HG03280 (cell line): ENCODE data around the gene HSH2D.
"Not testable (repeated sequence)": the region's sequence is repeated elsewhere in the genome, so short reads cannot be mapped to it uniquely, and the experiment has no call there.

ENCODE experiments used
- ATAC-seq: cut with Tn5 transposase; IDR thresholded peaks from one replicate; pipeline ENCODE4 v1.9.1; 2021; ENCODE audit warnings: mild to moderate bottlenecking, moderate library complexity; ENCODE audit not compliant: unreplicated experiment

Gene HSH2D, protein sequence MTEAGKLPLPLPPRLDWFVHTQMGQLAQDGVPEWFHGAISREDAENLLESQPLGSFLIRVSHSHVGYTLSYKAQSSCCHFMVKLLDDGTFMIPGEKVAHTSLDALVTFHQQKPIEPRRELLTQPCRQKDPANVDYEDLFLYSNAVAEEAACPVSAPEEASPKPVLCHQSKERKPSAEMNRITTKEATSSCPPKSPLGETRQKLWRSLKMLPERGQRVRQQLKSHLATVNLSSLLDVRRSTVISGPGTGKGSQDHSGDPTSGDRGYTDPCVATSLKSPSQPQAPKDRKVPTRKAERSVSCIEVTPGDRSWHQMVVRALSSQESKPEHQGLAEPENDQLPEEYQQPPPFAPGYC

DNA sequence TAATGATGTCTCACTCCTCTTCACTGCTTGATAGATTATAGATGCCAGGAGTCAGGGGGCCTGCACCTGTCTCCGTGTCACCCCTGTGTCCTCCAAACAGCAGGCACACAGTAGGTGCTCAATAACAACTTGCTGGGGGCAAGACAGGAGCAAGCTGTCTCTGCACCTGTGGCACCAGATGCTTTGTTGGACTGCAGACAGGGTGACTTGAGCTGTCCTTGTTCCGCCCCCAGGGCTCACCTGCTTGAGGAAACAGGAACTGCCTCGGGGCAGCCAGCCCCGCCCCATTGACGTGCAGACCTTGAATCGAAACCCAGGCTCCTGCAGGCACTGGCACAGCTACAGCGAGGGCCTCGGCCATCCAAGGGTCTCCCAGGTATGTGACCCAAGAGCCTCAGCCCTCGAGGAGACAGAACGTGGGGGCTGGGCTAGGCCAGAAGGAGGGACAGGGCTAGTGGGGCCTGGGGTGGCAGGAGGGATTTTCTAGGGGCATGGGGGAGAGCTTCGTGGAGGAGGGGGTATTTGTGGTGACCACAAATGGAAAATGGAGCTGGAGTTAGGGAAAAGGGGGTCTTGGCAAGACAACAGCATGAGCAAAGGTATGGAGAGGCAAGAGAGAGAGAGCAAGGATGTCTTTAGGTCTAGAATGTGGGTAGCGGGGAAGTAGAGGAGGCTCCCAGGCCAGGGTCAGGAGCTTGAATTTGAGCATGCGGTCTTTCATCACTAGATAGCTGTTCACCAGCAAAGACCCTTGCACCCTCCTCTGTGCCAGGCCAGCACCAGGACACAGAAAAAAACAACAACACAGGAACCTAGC, at the start of gene HSH2D:
Gene HSH2D, plus strand, starts transcription at position 287 of the 817 bp plus-strand sequence. CDS start 5,066 bp downstream, outside the sequence.
- ATAC-seq, result peak; percentile 73

DNA sequence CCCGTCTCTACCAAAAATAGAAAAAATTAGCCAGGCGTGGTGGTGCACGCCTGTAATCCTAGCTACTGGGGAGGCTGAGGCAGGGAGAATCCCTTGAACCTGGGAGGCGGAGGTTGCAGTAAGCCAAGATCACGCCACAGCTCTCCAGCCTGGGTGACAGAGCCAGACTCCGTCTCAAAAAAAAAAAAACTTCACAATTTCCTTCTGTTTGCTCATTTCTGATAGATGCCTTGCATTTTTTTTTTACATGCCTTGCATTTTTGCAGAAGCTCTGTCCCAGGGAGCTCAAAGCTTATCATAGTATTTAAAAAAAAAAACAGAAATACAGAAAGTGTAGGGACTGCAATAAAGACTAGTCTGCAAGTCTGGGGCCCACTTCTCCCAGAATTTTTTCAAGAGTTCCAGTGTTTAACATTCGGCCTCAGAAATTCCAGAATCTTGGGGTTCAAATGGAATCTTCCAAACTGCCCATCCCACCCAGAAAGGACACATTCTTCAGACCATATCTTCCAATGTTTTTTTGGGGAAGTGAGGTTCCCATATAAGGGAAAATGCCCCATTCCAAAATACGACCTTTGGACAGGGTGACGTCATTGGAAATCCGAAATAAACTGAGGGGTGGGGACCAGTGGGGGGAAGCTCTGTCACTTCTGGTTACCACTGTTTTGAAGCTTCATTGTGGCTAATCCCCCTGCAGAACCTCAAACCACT, 49.0 kb upstream of the HSH2D start:
- no peak for ATAC-seq

DNA sequence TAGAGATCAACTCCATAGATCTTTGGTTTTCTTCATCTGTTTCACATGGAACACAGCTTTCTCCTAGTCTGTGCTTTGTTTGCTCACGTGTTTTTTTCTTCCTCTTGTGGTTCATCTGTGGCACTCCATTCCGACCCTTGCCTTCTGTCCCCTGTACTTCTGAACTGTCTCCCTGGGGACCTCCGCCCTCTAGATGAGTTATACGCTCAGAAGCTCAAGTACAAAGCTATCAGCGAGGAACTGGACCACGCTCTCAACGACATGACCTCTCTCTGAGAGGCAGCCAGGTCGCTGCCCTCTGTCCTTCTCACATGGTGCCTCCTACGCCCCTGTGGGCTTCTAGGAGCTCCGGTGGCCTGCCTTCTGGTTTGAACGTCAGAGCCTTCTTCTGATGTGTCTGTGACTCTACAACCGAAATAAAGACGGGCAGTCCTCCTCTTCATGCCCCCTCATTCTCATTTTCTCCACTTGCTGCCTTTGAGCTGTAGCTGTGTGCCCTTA, 48.4 kb upstream of the HSH2D start:
- no peak for ATAC-seq

DNA sequence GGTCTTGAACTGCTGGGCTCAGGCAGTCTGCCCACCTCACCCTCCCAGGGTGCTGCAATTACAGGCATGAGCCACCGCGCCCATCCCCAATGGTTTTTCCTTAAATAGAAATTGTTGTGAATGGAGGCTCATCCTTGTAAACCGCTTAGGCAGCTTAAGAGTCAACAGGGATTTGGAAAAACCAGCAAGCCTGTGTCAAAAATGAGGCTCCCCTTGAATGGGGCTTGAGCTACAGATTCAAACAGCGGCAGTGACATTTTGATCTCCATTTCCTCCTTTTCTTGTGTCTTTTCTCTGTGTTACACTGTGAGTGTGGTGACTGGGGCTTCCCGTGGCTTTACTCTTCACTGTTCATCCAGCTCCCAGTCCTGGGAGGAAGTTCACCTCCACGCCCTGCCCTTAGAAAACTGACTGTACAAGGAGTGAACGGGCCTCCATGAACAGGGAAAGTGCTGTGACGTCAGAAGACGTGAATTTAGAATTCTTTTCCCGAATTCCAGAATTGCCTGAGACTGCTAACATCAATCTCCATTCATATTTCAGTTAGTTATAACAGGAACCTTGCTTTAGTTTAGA, 47.1 kb upstream of the HSH2D start:
- no peak for ATAC-seq

DNA sequence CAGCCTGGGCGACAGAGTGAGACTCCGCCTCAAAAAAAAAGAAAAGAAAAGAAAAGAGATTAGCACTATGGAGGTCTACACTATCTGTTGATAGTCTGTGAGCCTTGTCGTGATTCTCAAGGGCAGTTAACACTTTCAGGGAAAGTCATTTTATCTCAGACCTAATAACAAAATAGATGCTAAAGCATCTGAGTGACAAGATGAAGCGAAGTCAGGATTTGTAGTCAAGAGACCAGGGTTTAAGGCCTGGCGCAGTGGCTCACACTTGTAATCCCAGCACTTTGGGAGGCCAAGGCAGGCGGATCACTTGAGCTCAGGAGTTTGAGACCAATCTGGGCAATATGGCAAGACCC, 45.1 kb upstream of the HSH2D start:
- ATAC-seq, result no peak

DNA sequence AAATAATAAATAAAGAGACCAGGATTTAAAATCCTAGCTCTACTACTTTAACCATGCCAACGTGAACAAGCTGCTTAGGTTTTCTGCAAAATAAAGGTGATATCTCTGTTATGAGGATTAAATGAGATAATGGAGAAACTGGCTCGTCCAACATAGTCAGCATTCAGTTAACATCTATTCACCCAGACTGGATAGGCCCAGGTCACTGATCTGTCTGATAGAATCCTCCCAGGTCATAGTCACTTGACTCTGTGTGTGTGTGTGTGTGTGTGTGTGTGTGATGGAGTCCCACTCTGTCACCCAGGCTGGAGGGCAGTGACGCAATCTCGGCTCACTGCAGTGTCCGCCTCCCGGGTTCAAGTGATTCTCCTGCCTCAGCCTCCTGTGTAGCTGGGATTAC, 44.7 kb upstream of the HSH2D start:
- no peak for ATAC-seq

DNA sequence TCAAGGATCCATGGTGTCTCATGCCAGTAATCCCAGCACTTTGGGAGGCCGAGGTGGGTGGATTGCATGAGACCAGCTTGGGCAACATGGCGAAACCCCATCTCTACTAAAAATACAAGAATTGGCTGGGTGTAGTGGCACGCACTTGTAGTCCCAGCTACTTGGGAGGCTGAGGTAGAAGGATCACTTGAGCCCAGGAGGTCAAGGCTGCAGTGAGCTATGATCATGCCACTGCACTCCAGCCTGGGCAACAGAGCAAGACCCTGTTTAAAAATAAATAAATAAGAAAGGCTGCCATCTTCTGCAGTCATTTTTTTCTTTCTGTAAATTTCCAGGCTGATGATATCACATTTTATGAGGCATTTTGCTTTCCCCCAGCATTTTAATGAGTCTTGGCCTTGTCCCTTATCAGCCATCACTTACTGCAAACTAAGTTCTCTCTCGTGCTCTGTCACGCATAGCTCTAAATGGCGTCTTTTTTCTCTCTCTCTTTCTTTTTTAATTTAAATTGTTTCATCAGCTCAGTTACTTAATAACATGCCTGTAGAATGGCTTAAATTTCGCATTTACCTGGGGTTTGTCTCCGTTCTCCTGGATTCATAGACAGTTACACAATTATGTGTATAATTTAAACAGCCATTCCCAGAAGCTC, 44.0 kb upstream of the HSH2D start:
- ATAC-seq, result not testable (repeated sequence)

DNA sequence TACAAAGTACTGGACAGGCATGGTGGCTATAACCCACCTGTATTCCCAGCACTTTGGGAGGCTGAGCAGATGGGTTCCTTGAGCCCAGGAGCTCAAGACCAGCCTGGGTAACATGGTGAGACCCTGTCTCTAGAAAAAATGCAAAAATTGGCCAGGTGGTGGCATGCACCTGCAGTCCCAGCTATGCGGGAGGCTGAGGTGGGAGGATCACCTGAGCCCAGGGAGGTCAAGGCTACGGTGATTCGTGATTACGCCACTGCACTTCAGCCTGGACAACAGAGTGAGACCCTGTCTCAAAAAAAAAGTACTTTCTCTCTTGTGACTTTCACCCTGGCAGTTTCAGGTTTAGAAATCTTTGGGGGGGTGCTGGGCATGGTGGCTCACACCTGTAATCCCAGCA, 43.0 kb upstream of the HSH2D start:
- ATAC-seq, result no peak

DNA sequence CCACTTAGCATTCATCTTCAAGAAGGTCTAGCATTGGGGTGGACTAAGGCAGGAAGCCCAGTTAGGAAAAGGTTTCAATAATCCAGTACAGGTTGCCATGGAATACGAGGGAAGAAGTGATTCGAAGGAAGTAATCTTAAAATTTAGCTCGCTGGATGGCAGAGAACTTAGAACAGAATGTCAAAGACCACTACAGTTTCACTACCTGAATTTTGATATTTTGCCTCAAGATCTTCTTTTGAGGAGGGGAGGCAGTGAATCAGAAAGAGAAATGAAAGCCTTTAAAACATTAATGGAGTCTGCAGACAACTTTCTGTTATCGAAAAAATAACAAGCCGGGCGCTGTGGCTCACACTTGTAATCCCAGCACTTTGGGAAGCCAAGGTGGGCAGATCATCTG, 38.8 kb upstream of the HSH2D start:
- ATAC-seq, result no peak

DNA sequence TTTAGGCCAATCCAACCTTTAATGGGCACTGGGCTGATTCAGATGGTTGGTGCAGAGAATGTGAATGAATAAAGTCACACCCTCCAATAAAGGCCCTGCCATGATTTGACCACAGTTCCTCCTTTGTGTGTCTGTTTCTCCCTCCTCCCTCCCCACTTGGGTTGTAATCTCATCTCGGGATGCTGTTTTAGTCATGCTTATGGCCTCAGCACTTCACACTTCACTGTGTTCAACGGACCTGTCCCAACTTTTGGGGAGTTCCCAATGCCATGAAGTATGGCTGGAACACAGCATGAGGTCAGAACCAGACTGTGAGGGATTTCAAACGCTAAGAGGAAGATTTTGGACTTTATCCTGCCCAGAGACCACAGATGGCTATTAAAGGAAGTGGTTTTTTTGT, 37.4 kb upstream of the HSH2D start:
- ATAC-seq, result no peak

DNA sequence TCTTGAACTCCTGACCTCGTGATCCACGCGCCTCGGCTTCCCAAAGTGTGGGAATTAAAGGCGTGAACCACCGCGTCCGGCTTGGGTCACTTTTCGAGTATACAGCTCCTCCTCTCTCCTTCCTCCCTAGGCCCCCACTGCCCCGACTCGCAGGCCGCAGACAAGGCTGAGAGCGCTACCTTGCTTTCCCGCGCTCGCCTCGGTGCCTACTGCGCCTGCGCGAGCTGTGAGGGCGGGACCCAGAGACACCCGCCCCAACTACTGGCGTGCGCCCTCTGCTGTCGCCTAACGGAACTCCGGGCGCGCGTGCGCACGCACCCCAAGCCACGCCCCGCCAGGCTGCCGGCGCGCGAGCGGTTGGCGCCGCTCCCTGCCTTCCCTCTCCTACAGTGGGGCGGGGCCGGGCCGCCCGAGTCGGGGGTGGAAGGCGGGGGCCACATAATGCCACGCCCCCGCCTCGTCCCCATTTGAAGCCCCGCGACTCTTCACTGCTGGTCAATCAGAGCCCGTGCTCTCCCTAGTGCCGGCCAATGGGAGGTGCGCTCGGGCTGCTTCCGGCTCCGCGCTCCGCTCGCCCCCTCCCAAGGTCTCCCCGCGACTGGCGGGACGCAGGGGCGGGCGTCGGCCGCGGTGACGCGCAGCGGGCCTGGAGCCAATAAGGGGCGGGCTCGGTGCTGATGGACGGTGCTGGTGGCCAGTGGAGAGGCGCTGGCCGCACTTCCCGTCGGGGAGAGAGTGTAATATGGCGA, 32.2 kb upstream of the HSH2D start, which contains the start of gene RAB8A:
Gene RAB8A, plus strand, starts transcription at position 730 of the 749 bp plus-strand sequence. Its CDS starts 13 bp downstream, at position 743.
- ATAC-seq, result peak; percentile 89

DNA sequence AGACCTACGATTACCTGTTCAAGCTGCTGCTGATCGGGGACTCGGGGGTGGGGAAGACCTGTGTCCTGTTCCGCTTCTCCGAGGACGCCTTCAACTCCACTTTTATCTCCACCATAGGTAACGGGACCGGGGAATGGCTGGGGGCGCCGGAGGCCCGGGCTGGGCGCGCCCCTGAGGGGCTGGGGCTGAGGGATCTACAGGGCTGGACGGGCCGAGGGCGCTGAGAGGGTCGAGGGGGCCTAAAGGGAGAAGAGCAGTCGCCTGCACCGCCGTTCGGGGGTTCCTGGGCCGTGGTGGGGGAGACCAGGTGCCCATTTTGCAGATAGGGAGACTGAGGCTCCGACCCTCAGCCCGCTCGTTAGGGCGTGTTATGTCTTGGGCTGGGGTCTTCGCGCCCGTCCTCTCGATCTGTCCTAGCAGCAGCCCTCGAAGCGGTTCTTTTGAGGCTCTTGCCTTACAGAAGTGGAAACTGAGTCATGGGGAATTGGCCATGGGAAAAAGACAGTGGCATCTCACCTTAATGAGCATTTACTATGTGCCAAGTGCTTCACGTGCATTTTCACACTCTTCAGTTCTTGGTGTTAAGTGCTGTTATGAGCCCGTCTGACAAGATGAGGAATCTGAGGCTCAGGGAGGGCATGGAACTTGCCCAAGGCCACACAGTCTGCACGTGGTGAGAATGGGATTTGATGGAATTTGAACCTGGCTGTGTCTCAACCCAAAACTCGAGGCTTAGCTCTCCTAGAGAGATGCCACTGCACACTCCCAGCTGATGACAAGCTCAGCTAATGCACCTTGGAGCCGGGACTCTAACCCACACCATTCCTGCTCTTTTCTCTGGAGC, 31.4 kb upstream of the HSH2D start:
- ATAC-seq, result no peak

DNA sequence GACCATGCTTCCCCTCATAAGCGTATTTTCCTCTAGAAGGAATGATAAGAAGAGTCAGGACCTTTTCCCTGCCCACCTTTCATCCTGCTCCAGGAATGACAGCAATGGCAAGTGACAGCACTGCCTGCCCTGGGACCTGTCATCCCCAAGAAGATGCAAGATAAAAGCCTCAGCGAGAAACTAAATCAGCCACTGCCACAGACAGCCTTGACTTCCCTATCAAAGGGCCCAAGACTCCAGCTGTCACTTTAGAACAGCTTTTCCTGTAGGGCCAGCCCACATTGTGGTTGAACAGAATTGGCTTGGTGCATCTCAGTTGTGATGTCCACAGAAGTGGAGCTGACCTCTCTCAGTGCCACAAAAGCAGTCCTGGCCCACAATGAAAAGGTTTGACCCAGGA, 30.7 kb upstream of the HSH2D start:
- no peak for ATAC-seq

DNA sequence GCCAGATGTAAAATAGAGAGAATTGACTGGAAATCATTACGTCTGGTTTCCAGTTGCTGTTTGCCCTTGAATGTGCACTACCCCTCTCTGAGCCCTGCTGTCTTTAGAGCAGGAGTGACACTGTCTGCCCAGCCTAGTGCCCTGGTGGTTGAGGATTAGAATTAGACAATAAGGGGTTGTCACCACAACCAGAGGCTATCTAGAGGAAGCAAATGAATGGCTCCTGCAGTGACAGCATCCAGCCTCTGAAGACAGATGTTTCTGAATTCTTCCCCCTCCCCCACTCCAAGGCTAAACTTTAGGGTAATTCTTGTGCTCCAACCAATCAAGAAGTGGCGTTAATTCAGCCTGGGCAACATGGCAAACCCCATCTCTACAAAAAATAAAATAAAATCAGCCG, 29.8 kb upstream of the HSH2D start:
- no peak for ATAC-seq

DNA sequence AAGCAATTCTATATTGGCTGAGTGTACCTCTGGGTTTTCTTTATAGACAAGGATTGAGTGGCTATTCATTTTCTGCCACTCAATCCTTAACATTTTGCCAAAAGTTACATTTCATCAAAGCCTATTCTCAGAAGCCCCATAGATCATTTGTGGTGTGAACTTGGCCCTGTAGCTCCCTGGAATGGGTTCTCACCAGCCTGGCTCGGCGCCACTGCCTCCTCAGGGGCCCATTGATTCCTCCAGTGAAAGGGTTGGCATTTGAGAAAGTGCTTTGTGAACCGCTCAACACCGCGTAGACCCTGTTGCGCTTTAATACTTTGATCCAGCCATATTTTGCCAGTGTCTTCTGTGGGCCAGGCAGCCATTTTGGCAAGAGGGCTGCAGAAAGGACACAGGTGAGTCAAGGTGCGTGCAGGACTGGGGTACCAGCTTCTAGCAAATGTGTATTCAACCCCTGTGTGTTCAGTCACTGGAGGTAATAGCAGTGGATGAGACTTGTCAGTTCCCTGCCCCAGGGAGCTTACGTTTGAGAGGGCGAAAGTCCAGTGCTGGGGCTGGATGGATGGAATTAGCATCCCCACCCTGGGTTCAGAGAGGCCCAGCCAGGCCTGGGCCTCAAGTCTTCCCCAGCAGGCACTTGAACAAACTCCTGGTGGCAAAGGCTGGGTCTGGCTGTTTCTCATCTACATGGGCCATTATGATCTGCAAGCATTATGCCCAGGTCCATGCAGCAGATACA, 28.0 kb upstream of the HSH2D start:
- ATAC-seq, result no peak

DNA sequence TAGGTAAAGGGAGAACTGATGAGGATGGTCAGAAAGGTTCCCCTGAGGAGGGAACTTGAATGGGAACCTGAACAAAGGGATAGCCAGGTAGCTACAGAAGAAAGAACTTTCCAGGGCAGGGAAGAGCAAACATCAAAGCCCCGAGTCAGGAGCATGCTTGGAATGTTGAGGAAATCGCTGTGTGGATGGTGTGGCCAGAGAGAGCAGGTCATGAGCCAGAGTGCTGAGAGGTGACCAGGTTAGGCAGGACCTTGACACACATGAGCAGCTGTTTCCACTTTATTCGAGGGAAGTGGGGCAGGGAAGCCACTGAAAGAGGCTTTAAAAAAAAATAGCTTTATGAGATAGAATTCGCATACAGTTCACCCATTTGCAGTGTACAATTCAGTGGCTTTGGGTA, 27.4 kb upstream of the HSH2D start:
- no peak for ATAC-seq

DNA sequence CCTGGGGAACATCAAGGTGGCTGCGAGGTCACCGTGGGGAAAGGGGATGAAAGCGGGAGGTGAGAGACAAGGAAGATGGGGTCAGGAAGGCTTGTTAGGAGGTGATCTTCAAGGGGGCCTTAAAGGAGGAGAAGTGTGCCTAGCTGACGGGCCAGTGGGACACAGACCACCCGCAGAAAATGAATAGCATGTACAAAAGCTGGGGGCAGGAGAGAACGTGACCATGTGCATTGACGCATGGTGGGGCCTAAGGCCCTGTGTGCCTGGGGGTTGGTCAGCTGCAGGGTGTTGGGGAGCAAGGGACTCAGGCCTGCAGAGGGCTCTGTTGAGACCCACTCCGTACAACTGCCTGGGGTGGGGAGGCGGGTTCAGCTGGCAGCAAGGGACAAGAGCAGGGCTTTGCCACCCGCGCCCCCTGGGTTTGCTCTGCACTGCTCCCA, 25.9 kb upstream of the HSH2D start:
- ATAC-seq, result no peak

DNA sequence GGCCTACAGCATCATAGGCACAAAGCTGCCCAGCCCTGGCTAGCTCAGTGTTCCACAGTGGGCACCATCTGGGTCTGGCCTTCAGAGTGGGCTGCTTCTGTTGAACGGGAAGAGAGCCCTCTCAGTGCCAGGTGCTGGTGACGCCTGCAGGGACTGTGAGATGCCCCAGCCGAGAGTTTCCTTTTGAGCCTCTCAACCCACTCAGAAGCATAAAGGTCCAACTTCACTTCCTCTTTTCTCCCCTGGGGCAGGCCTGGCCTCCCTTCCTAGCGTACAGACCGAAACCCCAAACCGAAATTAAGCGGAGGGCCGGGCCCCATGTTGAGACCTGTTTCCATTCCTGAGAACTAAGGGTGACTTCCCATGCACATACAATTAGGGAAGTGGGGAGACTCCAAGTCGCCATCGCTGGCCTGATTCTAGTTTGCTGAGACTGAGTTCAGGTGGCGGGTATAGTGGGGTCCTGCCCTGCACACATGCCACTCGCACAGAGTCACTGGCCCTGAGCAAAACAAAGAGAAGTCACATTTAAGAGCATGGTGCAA, 24.9 kb upstream of the HSH2D start:
- peak; percentile 76 for ATAC-seq
